ENCODE data around the gene BICRA.
"Not testable (repeated sequence)": the region's sequence is repeated elsewhere in the genome, so short reads cannot be mapped to it uniquely, and the experiment has no call there.

Gene BICRA

GRCh38 chr19:47714855-47715254 lies 105.9 kb downstream of the BICRA start:
- DNase-seq (ENCODE audit: low read depth in 2 of 2): not testable (repeated sequence)

- no peak for DNase-seq (ENCODE audit: low read depth in 2 of 2)
These were observed 107.5 kb downstream of the BICRA start for GRCh38 chr19:47716270-47716937.

GRCh38 chr19:47718415-47719046 lies 109.6 kb downstream of the BICRA start:
- DNase-seq (ENCODE audit: low read depth in 2 of 2): not testable (repeated sequence)

DNA sequence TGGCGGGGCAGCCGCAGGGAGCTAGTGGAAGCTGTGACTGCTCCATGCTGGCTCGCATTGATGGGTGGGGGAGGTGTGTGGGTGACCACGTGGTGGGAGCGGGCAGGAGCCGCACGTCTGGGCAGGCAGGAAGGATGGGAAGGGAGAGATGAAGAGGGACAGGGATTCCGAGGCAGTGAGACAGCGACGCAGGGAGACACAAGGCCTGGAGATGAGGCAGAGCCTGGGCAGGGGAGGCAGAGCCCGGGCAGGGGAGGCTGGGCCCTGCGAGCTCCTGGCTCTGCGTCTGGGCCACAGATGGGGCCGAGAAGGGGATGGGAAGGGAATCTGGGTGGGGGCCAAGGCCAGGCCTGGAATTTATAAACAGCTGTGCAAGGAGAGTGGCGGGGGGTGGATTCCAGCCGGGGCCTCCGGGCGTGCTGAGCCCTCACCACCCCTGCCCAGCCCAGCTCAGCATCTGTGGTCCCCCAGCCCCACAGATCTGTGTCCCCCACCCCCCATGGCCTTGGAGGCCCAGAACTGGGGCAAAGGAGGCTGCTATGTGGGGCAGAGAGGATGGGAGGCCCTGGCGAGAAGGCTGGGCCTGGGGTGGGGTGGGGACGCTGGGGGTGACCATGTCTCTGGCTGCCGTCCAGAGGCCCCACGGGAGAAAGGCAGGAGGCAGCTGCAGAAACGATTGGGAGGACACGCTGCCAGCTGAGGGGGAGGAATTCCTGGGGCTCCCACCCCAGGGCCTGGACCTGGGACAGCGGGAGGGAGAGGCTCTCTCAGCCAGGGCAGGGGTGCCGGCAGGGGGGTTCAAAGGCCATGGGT lies 110.3 kb downstream of the BICRA start:
- no peak for DNase-seq (ENCODE audit: low read depth in 2 of 2)

- no peak for DNase-seq (ENCODE audit: low read depth in 2 of 2)
These were observed 111.9 kb downstream of the BICRA start for GRCh38 chr19:47720669-47721422.

DNA sequence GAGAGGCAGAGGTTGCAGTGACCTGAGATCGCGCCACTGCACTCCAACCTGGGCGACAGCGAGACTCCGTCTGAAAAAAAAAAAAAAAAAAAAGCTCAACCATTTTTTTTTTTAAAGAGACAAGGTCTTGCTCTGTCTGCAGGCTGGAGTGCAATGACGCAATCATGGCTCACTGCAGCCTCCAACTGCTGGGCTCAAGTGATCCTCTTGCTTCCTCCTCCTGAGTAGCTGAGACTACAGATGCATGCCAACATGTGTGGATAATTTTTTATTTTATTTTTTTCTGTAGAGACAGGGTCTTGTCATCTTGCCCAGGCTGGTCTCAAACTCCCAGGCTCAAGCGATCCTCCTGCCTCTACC lies 114.6 kb downstream of the BICRA start:
- DNase-seq (ENCODE audit: low read depth in 2 of 2): no peak

DNA sequence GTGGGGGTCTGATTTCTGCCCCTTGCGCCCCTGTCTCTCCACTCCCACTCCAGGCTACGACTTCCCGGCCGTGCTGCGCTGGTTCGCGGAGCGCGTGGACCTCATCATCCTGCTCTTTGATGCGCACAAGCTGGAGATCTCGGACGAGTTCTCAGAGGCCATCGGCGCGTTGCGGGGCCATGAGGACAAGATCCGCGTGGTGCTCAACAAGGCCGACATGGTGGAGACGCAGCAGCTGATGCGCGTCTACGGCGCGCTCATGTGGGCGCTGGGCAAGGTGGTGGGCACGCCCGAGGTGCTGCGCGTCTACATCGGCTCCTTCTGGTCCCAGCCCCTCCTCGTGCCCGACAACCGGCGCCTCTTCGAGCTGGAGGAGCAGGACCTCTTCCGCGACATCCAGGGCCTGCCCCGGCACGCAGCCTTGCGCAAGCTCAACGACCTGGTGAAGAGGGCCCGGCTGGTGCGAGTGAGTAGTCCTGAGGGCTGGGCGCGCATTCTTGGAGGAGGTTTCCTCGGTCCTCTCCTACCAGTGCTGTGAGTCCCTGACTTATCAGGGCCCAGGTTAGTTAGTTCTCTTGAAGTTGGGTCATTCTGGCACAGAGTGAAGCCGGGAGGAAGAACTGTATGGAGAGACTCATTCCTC lies 116.9 kb downstream of the BICRA start:
- DNase-seq (ENCODE audit: low read depth in 2 of 2): no peak

DNA sequence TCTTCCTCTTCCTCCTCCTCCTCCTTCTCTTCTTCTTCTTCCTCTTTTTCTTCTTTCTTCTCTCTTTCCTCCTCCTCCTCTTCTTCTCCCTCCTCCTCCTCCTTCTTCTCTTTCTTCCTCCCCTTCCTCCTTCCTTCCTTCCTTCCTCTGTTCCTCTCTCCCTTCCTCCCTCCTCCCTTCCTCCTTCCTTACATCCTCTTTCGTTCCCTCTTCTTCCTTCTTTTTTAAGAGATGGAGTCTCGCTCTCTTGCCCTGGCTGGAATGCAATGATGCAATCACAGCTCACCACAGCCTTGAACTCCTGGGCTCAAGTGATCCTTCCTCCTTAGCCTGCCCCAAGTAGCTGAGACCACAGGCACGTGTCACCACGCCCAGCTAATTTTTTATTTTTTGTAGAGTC lies 117.5 kb downstream of the BICRA start:
- DNase-seq (ENCODE audit: low read depth in 2 of 2): no peak

GRCh38 chr19:47728295-47728694 lies 119.4 kb downstream of the BICRA start:
- not testable (repeated sequence) for DNase-seq (ENCODE audit: low read depth in 2 of 2)

DNA sequence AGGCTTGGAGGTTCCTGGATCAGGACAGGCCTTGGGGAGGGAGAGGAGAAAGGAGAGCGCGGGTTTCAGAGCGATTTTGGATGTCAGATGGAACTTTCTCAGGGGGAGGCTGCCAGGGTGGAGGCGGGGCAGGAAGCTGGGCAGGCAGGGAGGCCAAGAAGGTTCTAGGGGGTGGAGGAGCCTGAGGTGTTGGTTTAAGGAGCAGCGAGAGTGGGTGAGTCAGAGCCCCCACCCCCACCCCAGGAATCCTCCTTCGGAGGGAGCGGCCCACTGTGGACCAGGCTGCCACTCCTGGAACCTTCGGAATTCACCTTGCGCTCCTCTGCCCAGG lies 120.5 kb downstream of the BICRA start:
- no peak for DNase-seq (ENCODE audit: low read depth in 2 of 2)

DNA sequence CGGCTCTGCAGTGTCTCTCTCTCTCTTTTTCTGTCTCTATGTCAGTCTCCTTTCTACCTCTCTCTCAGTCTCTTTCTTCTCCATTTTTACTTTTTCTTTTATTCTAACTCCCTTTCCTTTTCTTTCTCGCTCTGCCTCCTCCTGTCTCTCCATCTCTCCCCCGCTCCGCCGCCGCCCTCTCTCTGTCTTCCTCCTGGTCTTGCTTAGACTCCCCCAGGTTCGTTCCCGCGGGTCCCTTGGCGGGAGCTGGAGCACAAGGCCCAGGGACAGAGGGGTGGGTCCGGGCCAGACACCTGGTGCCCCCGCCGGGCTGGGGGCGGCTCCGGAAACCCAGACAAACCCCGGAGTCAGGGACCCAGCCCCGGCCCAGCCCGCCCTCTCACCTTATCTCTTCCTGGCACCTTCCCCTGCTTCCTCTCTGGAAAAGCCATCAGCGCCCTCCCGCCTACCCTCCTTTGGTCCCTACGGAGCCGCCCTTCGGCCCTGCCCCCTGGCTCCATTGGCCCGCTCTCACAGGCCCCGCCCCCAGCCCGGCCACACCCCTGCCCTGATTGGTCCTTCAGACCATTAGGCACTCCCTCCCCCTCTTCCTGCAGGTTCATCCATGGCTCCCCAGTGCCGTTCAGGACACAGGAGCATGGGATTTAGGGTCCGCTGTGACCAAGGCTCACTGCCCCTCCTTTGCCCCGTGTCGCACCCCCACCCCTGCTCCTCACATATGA lies 121.0 kb downstream of the BICRA start:
- peak in 1 of 2 donors; percentile 71 for DNase-seq (ENCODE audit: low read depth in 2 of 2)

GRCh38 chr19:47730521-47730889 lies 121.6 kb downstream of the BICRA start:
- DNase-seq (ENCODE audit: low read depth in 2 of 2): no peak

DNA sequence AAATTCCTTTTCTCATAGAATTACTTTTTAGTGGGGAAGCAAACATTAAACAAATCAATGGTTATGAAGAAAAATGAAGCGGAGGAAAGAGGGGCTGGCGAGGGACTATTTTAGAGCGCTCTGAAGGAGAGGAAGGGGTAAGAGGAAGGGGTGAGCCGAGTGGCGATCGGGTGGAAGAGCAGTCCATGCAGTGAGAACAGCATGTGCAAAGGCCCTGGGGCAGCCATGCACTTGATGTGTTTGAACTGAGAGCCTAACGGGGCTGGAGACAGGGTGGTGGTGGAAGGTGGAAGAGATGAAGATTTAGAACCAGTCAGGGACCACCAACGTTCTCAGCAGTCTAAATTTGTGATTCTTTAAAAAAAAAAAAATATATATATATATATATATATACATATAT lies 122.0 kb downstream of the BICRA start:
- no peak for DNase-seq (ENCODE audit: low read depth in 2 of 2)

GRCh38 chr19:47735131-47735530 lies 126.2 kb downstream of the BICRA start:
- no peak for DNase-seq (ENCODE audit: low read depth in 2 of 2)

- no peak for DNase-seq (ENCODE audit: low read depth in 2 of 2)
These were observed 132.1 kb downstream of the BICRA start for GRCh38 chr19:47740866-47741519.

GRCh38 chr19:47741544-47742140 lies 132.7 kb downstream of the BICRA start:
- DNase-seq (ENCODE audit: low read depth in 2 of 2): no peak

- DNase-seq (ENCODE audit: low read depth in 2 of 2): no peak
These were observed 133.7 kb downstream of the BICRA start for GRCh38 chr19:47742634-47743033.

GRCh38 chr19:47745010-47745901 lies 136.3 kb downstream of the BICRA start, which contains the start of gene NOP53:
Gene NOP53, plus strand, starts transcription at chr19:47745546. Its CDS starts 14 bp downstream, at chr19:47745560.
- DNase-seq (ENCODE audit: low read depth in 2 of 2): peak; percentile 91 to 96

DNA sequence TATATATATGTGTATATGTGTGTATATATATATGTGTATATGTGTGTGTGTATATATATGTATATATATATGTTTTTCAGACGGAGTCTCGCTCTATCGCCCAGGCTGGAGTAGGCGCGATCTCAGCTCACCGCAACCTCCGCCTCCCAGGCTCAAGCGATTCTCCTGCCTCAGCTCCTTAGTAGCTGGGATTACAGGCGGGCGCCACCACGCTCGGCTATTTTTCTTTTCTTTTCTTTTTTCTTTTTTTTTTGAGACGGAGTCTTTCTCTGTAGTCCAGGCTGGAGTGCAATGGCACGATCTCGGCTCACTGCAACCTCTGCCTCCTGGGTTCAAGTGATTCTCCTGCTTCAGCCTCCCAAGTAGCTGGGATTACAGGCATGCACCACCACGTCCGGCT lies 137.2 kb downstream of the BICRA start:
- not testable (repeated sequence) for DNase-seq (ENCODE audit: low read depth in 2 of 2)
